A549 (cell line): ENCODE data around the gene NXPE4. TPM values are rescaled to one million over a fixed set of nuclear protein-coding genes. Genes with fewer than 3 reads are reported as not detected.

Experiments used
- ATAC-seq, 2 experiments: fragments of 200-7000 bp in 1 of 2; fragments of >200 bp in 1 of 2; cut with Nextera tagmentation in 1 of 2; cut with Tn5 transposase in 1 of 2; 3 replicates each; pipeline versions ENCODE4 v1.8.0 to v1.9.1; 2018 to 2020; ENCODE audit warnings: mild to moderate bottlenecking in 1 of 2, moderate library complexity in 1 of 2
- CTCF ChIA-PET: fragments of 300-600 bp; sonication (Branson Sonifier 250); formaldehyde crosslinking; extraction: SDS; loops from one replicate; lab custom pipeline; 2021; ENCODE audit warnings: antibody characterized with exemption, inconsistent platforms; lab: Yijun Ruan, JAX
- POLR2A ChIA-PET: fragments of 350-600 bp; formaldehyde crosslinking; extraction: SDS; loops from one replicate; lab custom pipeline; 2021; ENCODE audit warnings: antibody characterized with exemption, inconsistent platforms; lab: Yijun Ruan, JAX
- DNase-seq, 2 experiments: peaks; one replicate each; pipeline versions ENCODE4 v3.0.0 to v3.0.0-alpha.2; 2011 to 2016; ENCODE audit warnings: low read depth in 1 of 2, low spot score in 1 of 2
- FAIRE-seq: peaks from 2 replicates; lab custom pipeline; 2011; peaks lifted over from hg19 to GRCh38; lab: Jason Lieb, UNC
- H3K27ac ChIP-seq, 2 experiments: fragments of >200 bp; sonication (Bioruptor Twin); formaldehyde crosslinking; 3 replicates each; pipeline ENCODE4 v1.5.1; 2016 to 2017
- H3K4me1 ChIP-seq: fragments of >200 bp; sonication (Bioruptor Twin); formaldehyde crosslinking; 3 replicates; pipeline ENCODE4 v1.6.1; 2016
- H3K4me2 ChIP-seq: fragments of >200 bp; sonication (Bioruptor Twin); formaldehyde crosslinking; 3 replicates; pipeline ENCODE4 v1.6.1; 2016
- H3K4me3 ChIP-seq: fragments of >200 bp; sonication (Bioruptor Twin); formaldehyde crosslinking; 3 replicates; pipeline ENCODE4 v1.5.1; 2016
- H3K9me3 ChIP-seq: fragments of >200 bp; sonication (Bioruptor Twin); formaldehyde crosslinking; 3 replicates; pipeline ENCODE4 v1.6.1; 2016
- CEBPB ChIP-seq, 2 experiments: fragments of >200 bp in 1 of 2; sonication (Bioruptor Twin) in 1 of 2; formaldehyde crosslinking in 1 of 2; IDR thresholded peaks; 2 replicates each; pipeline ENCODE4 v1.6.1; 2012 to 2016
- CHD4 ChIP-seq: fragments of 200-600 bp; sonication (generic); IDR thresholded peaks from 2 replicates; pipeline ENCODE4 v1.6.1; 2016; ENCODE audit warnings: antibody characterized with exemption, mild to moderate bottlenecking, borderline replicate concordance
- FOSL2 ChIP-seq, 2 experiments: fragments of 450-650 bp in 1 of 2; fragments of >200 bp in 1 of 2; sonication (Bioruptor Twin) in 1 of 2; formaldehyde crosslinking; IDR thresholded peaks; 2 replicates each; pipeline versions ENCODE4 v1.5.0 to v1.6.1; 2016 to 2020; ENCODE audit warnings: mild to moderate bottlenecking in 1 of 2, moderate library complexity in 1 of 2
- HOXB13 ChIP-seq: fragments of 250-450 bp; sonication (Bioruptor Pico); IDR thresholded peaks from 2 replicates; pipeline ENCODE4 v1.5.0; 2020; ENCODE audit warnings: low read depth, mild to moderate bottlenecking, moderate library complexity
- HOXB5 ChIP-seq: fragments of 250-450 bp; sonication (Bioruptor Pico); IDR thresholded peaks from 2 replicates; pipeline ENCODE4 v1.5.0; 2020; ENCODE audit warnings: mild to moderate bottlenecking, moderate library complexity
- NPAS2 ChIP-seq: fragments of 250-450 bp; sonication (Bioruptor Pico); IDR thresholded peaks from 2 replicates; pipeline ENCODE4 v1.8.0; 2022; ENCODE audit warnings: mild to moderate bottlenecking, moderate library complexity, borderline replicate concordance
- POLR2A ChIP-seq: IDR thresholded peaks from 2 replicates; pipeline ENCODE4 v1.6.1; 2012; ENCODE audit warnings: mild to moderate bottlenecking, low read length
- POLR2AphosphoS2 ChIP-seq: conservative IDR thresholded peaks from 2 replicates; pipeline ENCODE4 v1.6.1; 2012; ENCODE audit warnings: low read length, improper control_type of control experiment, inconsistent platforms
- RAD21 ChIP-seq, 2 experiments: fragments of >200 bp in 1 of 2; sonication (Bioruptor Twin) in 1 of 2; formaldehyde crosslinking in 1 of 2; IDR thresholded peaks in 1 of 2; conservative IDR thresholded peaks in 1 of 2; 2 replicates in 1 of 2; 3 replicates in 1 of 2; pipeline ENCODE4 v1.6.1; 2012 to 2018; ENCODE audit warnings: inconsistent platforms in 1 of 2
- REST ChIP-seq: fragments of 200-600 bp; sonication (generic); IDR thresholded peaks from 2 replicates; pipeline ENCODE4 v1.6.1; 2016; ENCODE audit warnings: antibody characterized with exemption, mild to moderate bottlenecking, moderate library complexity
- RNF2 ChIP-seq: fragments of 200-600 bp; sonication (generic); IDR thresholded peaks from 2 replicates; pipeline ENCODE4 v1.6.1; 2016; ENCODE audit warnings: low read depth, mild to moderate bottlenecking, antibody characterized with exemption, moderate library complexity, borderline replicate concordance
- SMC3 ChIP-seq: fragments of >200 bp; sonication (Bioruptor Twin); formaldehyde crosslinking; IDR thresholded peaks from 3 replicates; pipeline ENCODE4 v1.6.1; 2018; ENCODE audit warnings: inconsistent platforms
- TP53 ChIP-seq: fragments of 250-450 bp; sonication (Bioruptor Pico); IDR thresholded peaks from 2 replicates; pipeline ENCODE4 v1.5.0; 2021; ENCODE audit warnings: mild to moderate bottlenecking, moderate library complexity
- USF2 ChIP-seq: fragments of 450-650 bp; IDR thresholded peaks from 2 replicates; pipeline ENCODE4 v1.6.1; 2014; ENCODE audit warnings: antibody characterized with exemption
- WGBS: methylation state at CpG from one replicate; pipeline ENCODE4 v1.1.6; 2017; ENCODE audit errors: missing lambda C conversion rate; 5-methylcytosine and 5-hydroxymethylcytosine counted together
- polyA plus RNA-seq, 4 experiments: library from polyadenylated mRNA; depleted of rRNA in 3 of 4; stranded (reverse); fragments of >200 nt; fragmentation: RNase III in 1 of 4; extraction: RNeasy Plus Mini Kit Qiagen cat#74134 plus additional on column Dnase treatment in 1 of 4; gene quantifications; 2 replicates in 3 of 4; 3 replicates in 1 of 4; pipeline ENCODE4 v1.2.3, GENCODE V29; 2011 to 2017

NXPE4 gene
- polyA plus RNA-seq, 2 of the 4 experiments (the other 2 are of a cell fraction): not detected

- no peaks in the 10 kb centered on the region for H3K4me1 ChIP-seq
- H3K4me3 ChIP-seq: no peak overlapping the region
- DNase-seq (no peak), ATAC-seq (no peak), FAIRE-seq (no peak)
- no peaks in the 10 kb centered on the region for H3K9me3 ChIP-seq
- ChIA-PET CTCF (no interaction called here), POLR2A (no interaction called here)
- TF ChIP-seq FOSL2 (IDR thresholded peaks at IDR 0.05) (no peak), FOSL2 (CRISPR knock-in tag; IDR thresholded peaks at IDR 0.05) (no peak), TP53 (no peak), USF2 (no peak), HOXB5 (CRISPR knock-in tag) (no peak)
- TF ChIP-seq, all 56 proteins: peak for 0
- Histone ChIP-seq H3K4me2 (no peak overlapping the region), H3K27ac (no peak overlapping the region)
- WGBS: 50% methylated on average over 1 of the region's 1 CpG
Observed at GRCh38 chr11:114596175-114596919, 761 bp upstream of the NXPE4 start.

GRCh38 chr11:114594703-114595102 lies 883 bp downstream of the NXPE4 start:
- no peak overlapping the region for H3K4me3 ChIP-seq
- POLR2A ChIA-PET: no interaction called here
- CTCF ChIA-PET: interaction anchor here (1.0 kb wide), 1 partner anchor 277 kb away, joined by 3 read pairs; no protein-coding TSS in a partner anchor
- FAIRE-seq (no peak), ATAC-seq (no peak), DNase-seq (no peak)
- no peaks in the 10 kb centered on the region for H3K9me3 ChIP-seq
- no peak overlapping the region for H3K4me2 ChIP-seq
- 33% methylated on average over 3 of the region's 3 CpGs for WGBS
- no peak for TF ChIP-seq HOXB13 (CRISPR knock-in tag)
- H3K4me1 ChIP-seq: no peaks in the 10 kb centered on the region
- H3K27ac ChIP-seq: no peak overlapping the region

- TF ChIP-seq RAD21 (conservative IDR thresholded peaks at IDR 0.05 in 1 of 2, IDR thresholded peaks at IDR 0.05 in 1 of 2) (no peak), RNF2 (no peak), NPAS2 (CRISPR knock-in tag) (no peak), CHD4 (no peak), REST (no peak), POLR2A (no peak), SMC3 (no peak), CEBPB (IDR thresholded peaks at IDR 0.05) (no peak)
- whole genome bisulfite sequencing: 21% methylated on average over 3 of the region's 3 CpGs
- no peak for ATAC-seq
- Histone ChIP-seq H3K4me2 (no peak overlapping the region), H3K27ac (no peak overlapping the region), H3K4me3 (no peak overlapping the region), H3K9me3 (0 out of 3 replicates have a peak, but pooled peaks cover 4% of the 10 kb centered on the region), H3K4me1 (no peaks in the 10 kb centered on the region)
- ChIA-PET POLR2A (no interaction called here), CTCF (no interaction called here)
- DNase-seq: no peak
- FAIRE-seq: no peak
Observed at GRCh38 chr11:114587398-114587953, 8.1 kb downstream of the NXPE4 start.

GRCh38 chr11:114586797-114587196 lies 8.8 kb downstream of the NXPE4 start:
- FAIRE-seq (no peak), DNase-seq (peak in 1 of 2 experiments; percentile 19), ATAC-seq (no peak)
- CTCF ChIA-PET: no interaction called here
- POLR2A ChIA-PET: no interaction called here
- WGBS: 24% methylated on average over 5 of the region's 5 CpGs
- Histone ChIP-seq H3K4me1 (no peaks in the 10 kb centered on the region), H3K4me2 (no peak overlapping the region), H3K27ac (no peak overlapping the region), H3K9me3 (0 out of 3 replicates have a peak, but pooled peaks cover 4% of the 10 kb centered on the region), H3K4me3 (no peak overlapping the region)
- TF ChIP-seq POLR2AphosphoS2 (no peak), RAD21 (conservative IDR thresholded peaks at IDR 0.05 in 1 of 2, IDR thresholded peaks at IDR 0.05 in 1 of 2) (peak in 1 of 2 experiments; percentile 37; a peak in 2 of 5 replicates)
